Trophoblast cell (in vitro differentiated cells and primary cell): Measurements from ENCODE around the gene NPBWR2.

Source experiments
- DNase-seq, 2 donors: peaks; one replicate each; pipeline ENCODE4 v3.0.0-alpha.2; 2016
- H2AFZ ChIP-seq: 2 replicates; pipeline ENCODE4 v1.6.1; 2013; ENCODE audit warnings: low read length, moderate library complexity, mild to moderate bottlenecking; ENCODE audit not compliant: insufficient read depth, poor library complexity
- H2AK5ac ChIP-seq: 2 replicates; pipeline ENCODE4 v1.6.1; 2013; ENCODE audit warnings: mild to moderate bottlenecking, low read length
- H2BK120ac ChIP-seq: 2 replicates; pipeline ENCODE4 v1.6.1; 2013; ENCODE audit warnings: low read length, mild to moderate bottlenecking, moderate library complexity; ENCODE audit not compliant: insufficient read depth, poor library complexity
- H2BK12ac ChIP-seq: 2 replicates; pipeline ENCODE4 v1.6.1; 2013; ENCODE audit warnings: mild to moderate bottlenecking, low read length, moderate library complexity
- H2BK5ac ChIP-seq: 2 replicates; pipeline ENCODE4 v1.6.1; 2013; ENCODE audit warnings: low read length, low read depth, moderate library complexity, mild to moderate bottlenecking; ENCODE audit not compliant: poor library complexity
- H3K14ac ChIP-seq: 2 replicates; pipeline ENCODE4 v1.6.1; 2013; ENCODE audit warnings: mild to moderate bottlenecking, low read length
- H3K18ac ChIP-seq: 2 replicates; pipeline ENCODE4 v1.6.1; 2013; ENCODE audit warnings: mild to moderate bottlenecking, low read length
- H3K23ac ChIP-seq: 2 replicates; pipeline ENCODE4 v1.6.1; 2013; ENCODE audit warnings: low read length
- H3K27ac ChIP-seq: 2 replicates; pipeline ENCODE4 v1.5.1; 2013; ENCODE audit warnings: low read depth, mild to moderate bottlenecking, inconsistent platforms, low read length, moderate library complexity
- H3K27me3 ChIP-seq: 2 replicates; pipeline ENCODE4 v1.6.1; 2013; ENCODE audit warnings: inconsistent platforms, mild to moderate bottlenecking, low read length, moderate library complexity; ENCODE audit not compliant: insufficient read depth
- H3K36me3 ChIP-seq, 2 experiments: 1 replicate in 1 of 2; 2 replicates in 1 of 2; pipeline ENCODE4 v1.6.1; 2013; ENCODE audit warnings: low read length in 2 of 2, mild to moderate bottlenecking in 2 of 2, moderate library complexity in 1 of 2; ENCODE audit not compliant: insufficient read depth in 2 of 2, control insufficient read depth in 1 of 2
- H3K4ac ChIP-seq: 2 replicates; pipeline ENCODE4 v1.6.1; 2013; ENCODE audit warnings: low read depth, mild to moderate bottlenecking, low read length, moderate library complexity
- H3K4me1 ChIP-seq, 2 experiments: 1 replicate in 1 of 2; 2 replicates in 1 of 2; pipeline ENCODE4 v1.6.1; 2013; ENCODE audit warnings: low read length in 2 of 2, mild to moderate bottlenecking in 2 of 2, moderate library complexity in 1 of 2; ENCODE audit not compliant: insufficient read depth in 2 of 2, control insufficient read depth in 1 of 2
- H3K4me2 ChIP-seq: 2 replicates; pipeline ENCODE4 v1.6.1; 2013; ENCODE audit warnings: inconsistent platforms, mild to moderate bottlenecking, low read length, moderate library complexity
- H3K4me3 ChIP-seq: 2 replicates; pipeline ENCODE4 v1.5.1; 2013; ENCODE audit warnings: mild to moderate bottlenecking, low read depth, low read length, inconsistent platforms
- H3K79me1 ChIP-seq: one replicate; pipeline ENCODE4 v1.6.1; 2013; ENCODE audit warnings: low read length
- H3K79me2 ChIP-seq: 2 replicates; pipeline ENCODE4 v1.6.1; 2013; ENCODE audit warnings: low read length, mild to moderate bottlenecking; ENCODE audit not compliant: control insufficient read depth, insufficient read depth, poor library complexity
- H3K9ac ChIP-seq: 2 replicates; pipeline ENCODE4 v1.6.1; 2013; ENCODE audit warnings: mild to moderate bottlenecking, low read length
- H3K9me3 ChIP-seq: 2 replicates; pipeline ENCODE4 v1.6.1; 2013; ENCODE audit warnings: low read depth, mild to moderate bottlenecking, control low read depth, inconsistent platforms, low read length; ENCODE audit not compliant: insufficient read depth
- H4K12ac ChIP-seq: 2 replicates; pipeline ENCODE4 v1.6.1; 2013; ENCODE audit warnings: low read depth, mild to moderate bottlenecking, low read length, moderate library complexity
- H4K8ac ChIP-seq: 2 replicates; pipeline ENCODE4 v1.6.1; 2013; ENCODE audit warnings: low read depth, mild to moderate bottlenecking, low read length, moderate library complexity
- H4K91ac ChIP-seq: one replicate; pipeline ENCODE4 v1.6.1; 2013; ENCODE audit warnings: low read depth, mild to moderate bottlenecking, low read length, moderate library complexity
- WGBS: extraction: QIAGEN DNeasy Blood & Tissue Kit; methylation state at CpG from one replicate; pipeline ENCODE4 v1.1.7; 2013; ENCODE audit warnings: missing lambda C conversion rate; ENCODE audit not compliant: insufficient read length, insufficient coverage; ENCODE audit errors: extremely low coverage; 5-methylcytosine and 5-hydroxymethylcytosine counted together

The NPBWR2 gene

GRCh38 chr20:64076061-64076997, 31.0 kb downstream of the NPBWR2 start:
- no CpG with 5 or more reads among the region's 22 CpGs for WGBS
- Histone ChIP-seq H3K14ac (no peak overlapping the region), H3K36me3 (peaks cover 21 to 32% of the 10 kb centered on the region in 2 experiments), H2BK5ac (no peak overlapping the region), H2AFZ (no peak overlapping the region), H3K23ac (no peak overlapping the region), H3K27ac (no peak overlapping the region), H4K12ac (no peak overlapping the region), H4K91ac (no peak overlapping the region), H4K8ac (no peak overlapping the region), H3K79me1 (peaks cover 11% of the 10 kb centered on the region), H3K9ac (no peak overlapping the region), H2AK5ac (no peak overlapping the region), H3K4me3 (no peak overlapping the region), H3K4me1 (peaks cover 4 to 8% of the 10 kb centered on the region in 2 experiments), H3K4ac (no peak overlapping the region), H3K4me2 (no peak overlapping the region), H2BK12ac (no peak overlapping the region), H3K27me3 (no peaks in the 10 kb centered on the region), H2BK120ac (no peak overlapping the region), H3K18ac (no peak overlapping the region), H3K9me3 (no peaks in the 10 kb centered on the region), H3K79me2 (peaks cover 10% of the 10 kb centered on the region)
- DNase-seq, result no peak

- H3K4me3 ChIP-seq, result no peak overlapping the region
- H3K27ac ChIP-seq, result no peak overlapping the region
- H3K4me2 ChIP-seq, result no peak overlapping the region
- no peak overlapping the region for H2BK12ac ChIP-seq
- no peak for DNase-seq
- no peak overlapping the region for H3K9ac ChIP-seq
- no peak overlapping the region for H3K14ac ChIP-seq
- no peaks in the 10 kb centered on the region for H3K9me3 ChIP-seq
- H3K79me1 ChIP-seq, result peaks cover 11% of the 10 kb centered on the region
- H4K8ac ChIP-seq, result no peak overlapping the region
- peaks cover 10% of the 10 kb centered on the region for H3K79me2 ChIP-seq
- H2AFZ ChIP-seq, result no peak overlapping the region
- H3K4me1 ChIP-seq, result peaks cover 4 to 8% of the 10 kb centered on the region in 2 experiments
- H3K18ac ChIP-seq, result no peak overlapping the region
- no peak overlapping the region for H2BK120ac ChIP-seq
- H4K91ac ChIP-seq, result no peak overlapping the region
- no peak overlapping the region for H3K23ac ChIP-seq
- no peak overlapping the region for H2AK5ac ChIP-seq
- no peaks in the 10 kb centered on the region for H3K27me3 ChIP-seq
- H4K12ac ChIP-seq, result no peak overlapping the region
- WGBS, result no CpG with 5 or more reads among the region's 12 CpGs
- no peak overlapping the region for H2BK5ac ChIP-seq
- H3K36me3 ChIP-seq, result peaks cover 21 to 32% of the 10 kb centered on the region in 2 experiments
- H3K4ac ChIP-seq, result no peak overlapping the region
Observed at GRCh38 chr20:64075556-64075955, 31.8 kb downstream of the NPBWR2 start.

GRCh38 chr20:64074963-64075362, 32.4 kb downstream of the NPBWR2 start:
- no peak overlapping the region for H2AFZ ChIP-seq
- H3K9me3 ChIP-seq, result no peaks in the 10 kb centered on the region
- peaks cover 7% of the 10 kb centered on the region for H3K79me2 ChIP-seq
- H4K12ac ChIP-seq, result no peak overlapping the region
- H3K4me2 ChIP-seq, result no peak overlapping the region
- no peak overlapping the region for H3K4ac ChIP-seq
- H3K79me1 ChIP-seq, result peaks cover 8% of the 10 kb centered on the region
- no peak overlapping the region for H3K23ac ChIP-seq
- no peak overlapping the region for H2BK12ac ChIP-seq
- no CpG with 5 or more reads among the region's 8 CpGs for WGBS
- no peak overlapping the region for H4K91ac ChIP-seq
- H2BK120ac ChIP-seq, result no peak overlapping the region
- no peak overlapping the region for H2BK5ac ChIP-seq
- no peak overlapping the region for H3K9ac ChIP-seq
- no peak overlapping the region for H3K27ac ChIP-seq
- peaks cover 4 to 8% of the 10 kb centered on the region in 2 experiments for H3K4me1 ChIP-seq
- H3K27me3 ChIP-seq, result no peaks in the 10 kb centered on the region
- DNase-seq, result no peak
- no peak overlapping the region for H4K8ac ChIP-seq
- no peak overlapping the region for H2AK5ac ChIP-seq
- H3K14ac ChIP-seq, result no peak overlapping the region
- peaks cover 21 to 32% of the 10 kb centered on the region in 2 experiments for H3K36me3 ChIP-seq
- H3K4me3 ChIP-seq, result no peak overlapping the region
- no peak overlapping the region for H3K18ac ChIP-seq

- Histone ChIP-seq H3K9me3 (no peaks in the 10 kb centered on the region), H3K4me1 (peaks cover 4 to 8% of the 10 kb centered on the region in 2 experiments), H3K27me3 (no peaks in the 10 kb centered on the region), H4K12ac (no peak overlapping the region), H2BK12ac (no peak overlapping the region), H4K91ac (no peak overlapping the region), H3K18ac (no peak overlapping the region), H4K8ac (no peak overlapping the region), H3K79me1 (peaks cover 4% of the 10 kb centered on the region), H3K79me2 (peaks cover 4% of the 10 kb centered on the region), H3K4ac (no peak overlapping the region), H3K14ac (no peak overlapping the region), H2BK120ac (no peak overlapping the region), H2BK5ac (no peak overlapping the region), H3K9ac (no peak overlapping the region), H3K4me2 (no peak overlapping the region), H3K23ac (no peak overlapping the region), H3K27ac (no peak overlapping the region), H3K4me3 (no peak overlapping the region), H3K36me3 (peaks cover 21 to 32% of the 10 kb centered on the region in 2 experiments), H2AK5ac (no peak overlapping the region), H2AFZ (no peak overlapping the region)
- DNase-seq, result no peak
- no CpG with 5 or more reads among the region's 28 CpGs for WGBS
Observed at GRCh38 chr20:64074184-64074789, 33.1 kb downstream of the NPBWR2 start.
